ENCODE measurements around the gene NLRP8.
"Not testable (repeated sequence)": the region's sequence is repeated elsewhere in the genome, so short reads cannot be mapped to it uniquely, and the experiment has no call there.

The NLRP8 gene

DNA sequence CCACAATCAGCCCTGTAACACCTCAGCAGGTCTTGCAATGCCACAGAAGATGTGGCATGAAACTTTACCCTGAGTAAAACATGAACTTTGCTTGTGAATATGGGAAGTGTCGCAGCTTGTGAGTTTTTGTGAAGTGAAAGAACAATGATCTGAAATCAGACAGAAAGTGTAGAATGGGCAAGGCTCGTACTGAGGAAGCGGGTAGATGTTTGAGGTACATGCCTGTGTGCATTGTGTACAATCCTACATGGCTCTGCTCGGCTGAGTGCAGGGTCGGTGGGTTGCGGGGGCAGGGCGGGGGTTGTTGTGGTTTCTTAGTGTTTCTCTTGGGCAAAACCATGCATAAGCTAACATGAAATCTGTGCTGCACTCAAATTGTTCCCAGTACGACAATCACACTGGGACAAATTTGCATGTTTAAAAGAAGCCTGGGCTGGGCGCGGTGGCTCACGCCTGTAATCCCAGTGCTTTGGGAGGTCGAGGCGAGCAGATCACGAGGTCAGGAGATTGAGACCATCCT lies 16.6 kb upstream of the NLRP8 start:
- H3K36me3 Mint-ChIP-seq (ENCODE audit: low read depth), result no peaks in the 10 kb centered on the region
- DNase-seq, result no peak
- peaks cover 93% of the 10 kb centered on the region for H3K9me3 Mint-ChIP-seq
- H3K4me1 Mint-ChIP-seq, result no peaks in the 10 kb centered on the region
- no peaks in the 10 kb centered on the region for H3K27me3 Mint-ChIP-seq (ENCODE audit: low read depth, poor library complexity)
- TF ChIP-seq, protein P1, sequence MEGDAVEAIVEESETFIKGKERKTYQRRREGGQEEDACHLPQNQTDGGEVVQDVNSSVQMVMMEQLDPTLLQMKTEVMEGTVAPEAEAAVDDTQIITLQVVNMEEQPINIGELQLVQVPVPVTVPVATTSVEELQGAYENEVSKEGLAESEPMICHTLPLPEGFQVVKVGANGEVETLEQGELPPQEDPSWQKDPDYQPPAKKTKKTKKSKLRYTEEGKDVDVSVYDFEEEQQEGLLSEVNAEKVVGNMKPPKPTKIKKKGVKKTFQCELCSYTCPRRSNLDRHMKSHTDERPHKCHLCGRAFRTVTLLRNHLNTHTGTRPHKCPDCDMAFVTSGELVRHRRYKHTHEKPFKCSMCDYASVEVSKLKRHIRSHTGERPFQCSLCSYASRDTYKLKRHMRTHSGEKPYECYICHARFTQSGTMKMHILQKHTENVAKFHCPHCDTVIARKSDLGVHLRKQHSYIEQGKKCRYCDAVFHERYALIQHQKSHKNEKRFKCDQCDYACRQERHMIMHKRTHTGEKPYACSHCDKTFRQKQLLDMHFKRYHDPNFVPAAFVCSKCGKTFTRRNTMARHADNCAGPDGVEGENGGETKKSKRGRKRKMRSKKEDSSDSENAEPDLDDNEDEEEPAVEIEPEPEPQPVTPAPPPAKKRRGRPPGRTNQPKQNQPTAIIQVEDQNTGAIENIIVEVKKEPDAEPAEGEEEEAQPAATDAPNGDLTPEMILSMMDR (IDR thresholded peaks at IDR 0.05), result no peak
- H3K27ac Mint-ChIP-seq, result no peak overlapping the region
- H3K4me3 Mint-ChIP-seq, result no peak overlapping the region

DNA sequence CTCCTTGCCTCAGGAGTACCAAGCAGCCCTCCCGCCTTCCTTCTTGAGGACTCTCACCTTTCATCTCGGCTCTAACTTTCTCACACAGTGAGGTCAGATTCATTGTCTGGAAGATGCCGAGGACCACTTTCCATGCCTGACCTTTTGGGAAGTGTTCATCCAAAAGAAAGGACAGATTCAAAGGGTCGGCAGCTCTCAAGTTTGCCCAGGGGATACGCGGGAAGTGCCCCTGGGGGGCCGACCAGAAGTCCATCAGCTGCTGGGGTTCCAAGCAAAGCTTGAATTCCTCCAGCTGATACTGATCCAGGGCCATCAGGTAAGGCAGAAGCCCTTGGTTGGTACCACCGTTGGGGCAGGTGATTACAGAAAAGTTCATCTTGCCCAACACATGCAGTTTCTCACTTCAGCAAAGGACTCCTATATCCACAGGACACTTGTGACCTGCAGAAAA lies 15.7 kb upstream of the NLRP8 start, which contains the start of gene NLRP13:
Gene NLRP13, minus strand, starts transcription at position 401 of the 451 bp plus-strand sequence. Its CDS starts 25 bp downstream, at position 376.
- no peaks in the 10 kb centered on the region for H3K4me1 Mint-ChIP-seq
- TF ChIP-seq, protein P1 (IDR thresholded peaks at IDR 0.05), result no peak
- no peak within 1 kb of the TSS for H3K27ac Mint-ChIP-seq
- peaks cover 91% of the 10 kb centered on the region for H3K9me3 Mint-ChIP-seq
- H3K4me3 Mint-ChIP-seq, result no peak within 1 kb of the TSS
- H3K27me3 Mint-ChIP-seq (ENCODE audit: low read depth, poor library complexity), result no peaks in the 10 kb centered on the region
- DNase-seq, result no peak
- H3K36me3 Mint-ChIP-seq (ENCODE audit: low read depth), result no peaks in the 10 kb centered on the region

DNA sequence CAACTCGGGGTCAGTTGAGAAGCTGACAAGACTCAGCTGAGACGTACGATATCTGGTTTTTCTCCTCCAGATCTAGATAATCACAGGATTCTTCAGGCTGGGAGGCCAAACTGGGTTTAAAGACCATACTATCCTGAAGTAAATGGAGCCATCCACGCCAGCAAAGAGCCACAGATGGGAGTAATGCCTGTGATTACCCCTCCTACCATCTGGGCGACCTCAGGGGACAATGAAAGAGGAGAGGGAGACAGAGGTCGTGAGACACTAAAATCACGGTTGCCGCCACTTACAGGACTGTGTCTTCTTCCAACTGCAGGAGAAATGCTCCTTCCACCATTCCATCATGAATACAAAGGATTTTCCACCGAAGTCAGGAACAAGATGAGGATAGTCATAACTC lies 12.4 kb upstream of the NLRP8 start:
- Mint-ChIP-seq H3K36me3 (ENCODE audit: low read depth) (no peaks in the 10 kb centered on the region), H3K4me3 (no peak overlapping the region), H3K27me3 (ENCODE audit: low read depth, poor library complexity) (no peaks in the 10 kb centered on the region), H3K9me3 (peaks cover 88% of the 10 kb centered on the region), H3K4me1 (no peaks in the 10 kb centered on the region), H3K27ac (no peak overlapping the region)
- TF ChIP-seq, protein P1 (IDR thresholded peaks at IDR 0.05), result no peak
- no peak for DNase-seq

DNA sequence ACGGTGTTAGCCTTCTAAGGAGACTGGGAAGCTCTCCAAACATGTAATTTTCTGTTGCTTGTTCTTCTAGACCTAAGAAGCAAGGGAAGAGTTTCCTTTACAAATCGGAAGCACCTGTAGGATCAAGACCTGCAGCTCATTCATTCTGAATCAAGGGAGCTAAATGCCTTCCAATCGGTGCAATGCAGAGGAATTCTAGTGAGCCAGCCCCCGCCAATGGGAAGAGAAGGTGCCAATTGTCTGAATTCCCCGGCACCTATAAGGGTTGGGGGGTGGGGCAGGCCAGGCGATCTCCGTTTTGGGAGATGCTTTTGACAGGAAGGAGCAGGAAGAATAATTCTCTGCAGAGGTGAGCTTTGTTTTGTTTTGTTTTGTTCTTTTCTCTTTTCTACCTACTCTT lies 8.4 kb upstream of the NLRP8 start:
- TF ChIP-seq, protein P1 (IDR thresholded peaks at IDR 0.05), result no peak
- H3K9me3 Mint-ChIP-seq, result peaks cover 91% of the 10 kb centered on the region
- no peak for DNase-seq
- no peak overlapping the region for H3K4me3 Mint-ChIP-seq
- H3K36me3 Mint-ChIP-seq (ENCODE audit: low read depth), result no peaks in the 10 kb centered on the region
- H3K27me3 Mint-ChIP-seq (ENCODE audit: low read depth, poor library complexity), result no peaks in the 10 kb centered on the region
- no peak overlapping the region for H3K27ac Mint-ChIP-seq
- H3K4me1 Mint-ChIP-seq, result no peaks in the 10 kb centered on the region

DNA sequence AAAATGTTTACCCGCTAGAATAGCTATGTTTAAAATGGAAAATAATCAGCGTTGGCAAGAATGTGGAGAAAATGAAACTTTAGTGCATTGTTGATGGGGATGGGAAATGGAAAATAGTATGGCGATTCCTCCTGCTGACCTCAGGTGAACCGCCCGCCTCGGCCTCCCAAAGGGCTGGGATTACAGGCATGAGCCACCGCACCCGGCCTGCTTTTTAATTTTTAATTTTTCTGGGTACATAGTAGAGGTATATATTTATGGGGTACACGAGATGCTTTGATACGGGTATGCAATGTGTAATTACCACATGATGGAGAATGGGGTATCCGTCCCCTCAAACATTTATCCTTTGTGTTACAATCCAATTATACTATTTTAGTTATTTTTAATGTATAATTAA lies 7.3 kb upstream of the NLRP8 start:
- Mint-ChIP-seq H3K36me3 (ENCODE audit: low read depth) (no peaks in the 10 kb centered on the region), H3K9me3 (peaks cover 90% of the 10 kb centered on the region), H3K4me3 (no peak overlapping the region), H3K27ac (no peak overlapping the region), H3K4me1 (no peaks in the 10 kb centered on the region), H3K27me3 (ENCODE audit: low read depth, poor library complexity) (no peaks in the 10 kb centered on the region)
- TF ChIP-seq, protein P1 (IDR thresholded peaks at IDR 0.05), result no peak
- DNase-seq, result no peak

DNA sequence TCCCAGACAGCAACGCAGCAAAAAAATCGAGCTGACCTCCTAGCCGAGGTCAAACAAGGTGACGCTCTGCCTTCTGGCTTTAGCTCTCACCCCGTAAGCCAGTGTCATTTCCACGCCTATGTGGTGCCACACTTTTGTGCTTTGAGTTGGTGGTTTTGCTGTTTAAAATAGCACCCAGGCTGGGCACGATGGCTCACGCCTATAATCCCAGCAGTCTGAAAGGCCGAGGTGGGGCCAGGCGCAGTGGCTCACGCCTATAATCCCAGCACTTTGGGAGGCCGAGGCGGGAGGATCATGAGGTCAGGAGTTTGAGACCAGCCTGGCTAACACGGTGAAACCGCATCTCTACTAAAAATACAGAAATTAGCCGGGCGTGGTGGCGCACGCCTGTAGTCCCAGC lies 2.9 kb downstream of the NLRP8 start:
- not testable (repeated sequence) for DNase-seq; H3K27me3 Mint-ChIP-seq (ENCODE audit: low read depth, poor library complexity); H3K36me3 Mint-ChIP-seq (ENCODE audit: low read depth); H3K27ac Mint-ChIP-seq; H3K4me1 Mint-ChIP-seq; H3K4me3 Mint-ChIP-seq
- H3K9me3 Mint-ChIP-seq, result peaks cover 79% of the 10 kb centered on the region

Data from nephron progenitor cell (in vitro differentiated cells).